IPS DF 6.9 (cell line): Measurements from ENCODE around the gene CCDC85C.

Experiments used
- DNase-seq: peaks from one replicate; pipeline ENCODE4 v3.0.0-alpha.2; 2013; ENCODE audit warnings: low read depth, low spot score
- H3K27ac ChIP-seq: one replicate; pipeline ENCODE4 v1.5.1; 2013; ENCODE audit warnings: low read length, control low read depth
- H3K27me3 ChIP-seq: 2 replicates; pipeline ENCODE4 v1.6.1; 2013; ENCODE audit warnings: mild to moderate bottlenecking, low read length; ENCODE audit not compliant: control insufficient read depth, insufficient read depth
- H3K36me3 ChIP-seq: 2 replicates; pipeline ENCODE4 v1.6.1; 2013; ENCODE audit warnings: low read length; ENCODE audit not compliant: control insufficient read depth, insufficient read depth
- H3K4me1 ChIP-seq: 2 replicates; pipeline ENCODE4 v1.6.1; 2013; ENCODE audit warnings: low read length; ENCODE audit not compliant: control insufficient read depth, insufficient read depth
- H3K4me3 ChIP-seq: 2 replicates; pipeline ENCODE4 v1.5.1; 2013; ENCODE audit warnings: mild to moderate bottlenecking, low read length
- H3K9me3 ChIP-seq: 2 replicates; pipeline ENCODE4 v1.6.1; 2013; ENCODE audit warnings: low read length, inconsistent platforms; ENCODE audit not compliant: control insufficient read depth, insufficient read depth
- WGBS: extraction: QIAGEN DNeasy Blood & Tissue Kit; methylation state at CpG from one replicate; pipeline ENCODE4 v1.1.7; 2013; ENCODE audit warnings: mixed read lengths, missing lambda C conversion rate; ENCODE audit not compliant: insufficient read length, insufficient coverage; 5-methylcytosine and 5-hydroxymethylcytosine counted together

CCDC85C gene

DNA sequence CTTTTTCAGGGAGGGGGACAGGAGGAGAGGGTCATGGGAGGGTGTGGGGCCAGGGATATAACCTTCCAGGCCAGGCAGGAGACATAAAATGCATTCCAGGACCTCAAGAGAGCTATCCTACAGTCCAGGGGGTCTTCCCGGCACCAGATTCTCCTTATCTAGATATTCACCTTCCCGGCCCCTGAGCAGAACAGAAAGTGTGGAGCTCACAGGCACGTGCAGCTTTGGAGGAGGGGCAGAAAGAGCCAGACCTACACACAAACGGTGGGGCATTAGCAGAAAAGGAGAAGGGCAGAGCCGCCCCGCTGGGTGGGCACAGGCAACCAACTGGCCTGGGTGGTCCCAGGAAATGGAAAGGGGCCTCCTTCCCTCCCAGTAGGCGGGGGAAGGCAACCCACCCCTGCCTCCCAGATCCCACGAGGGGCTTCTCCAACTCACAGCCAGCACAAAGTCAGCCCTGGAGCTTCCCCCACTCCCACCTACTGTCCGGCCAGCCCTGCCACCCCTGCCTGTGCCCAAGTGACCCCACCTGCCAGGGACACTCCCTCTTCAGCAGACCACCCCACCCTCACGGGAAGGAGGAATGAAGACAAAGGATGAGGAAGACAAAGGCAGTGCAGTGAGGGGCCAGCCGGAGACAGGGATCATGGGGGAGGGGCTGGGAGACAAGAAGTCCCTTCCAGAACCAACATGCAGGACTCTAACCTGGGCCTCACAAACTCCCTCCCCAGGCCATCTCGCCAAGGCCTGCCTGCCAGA is 33.3 kb downstream of the CCDC85C start:
- Histone ChIP-seq H3K9me3 (no peaks in the 10 kb centered on the region), H3K4me3 (no peak overlapping the region), H3K27me3 (no peaks in the 10 kb centered on the region), H3K27ac (no peak overlapping the region), H3K36me3 (no peaks in the 10 kb centered on the region), H3K4me1 (peaks cover 27% of the 10 kb centered on the region)
- no peak for DNase-seq
- WGBS = no CpG with 5 or more reads among the region's 12 CpGs

DNA sequence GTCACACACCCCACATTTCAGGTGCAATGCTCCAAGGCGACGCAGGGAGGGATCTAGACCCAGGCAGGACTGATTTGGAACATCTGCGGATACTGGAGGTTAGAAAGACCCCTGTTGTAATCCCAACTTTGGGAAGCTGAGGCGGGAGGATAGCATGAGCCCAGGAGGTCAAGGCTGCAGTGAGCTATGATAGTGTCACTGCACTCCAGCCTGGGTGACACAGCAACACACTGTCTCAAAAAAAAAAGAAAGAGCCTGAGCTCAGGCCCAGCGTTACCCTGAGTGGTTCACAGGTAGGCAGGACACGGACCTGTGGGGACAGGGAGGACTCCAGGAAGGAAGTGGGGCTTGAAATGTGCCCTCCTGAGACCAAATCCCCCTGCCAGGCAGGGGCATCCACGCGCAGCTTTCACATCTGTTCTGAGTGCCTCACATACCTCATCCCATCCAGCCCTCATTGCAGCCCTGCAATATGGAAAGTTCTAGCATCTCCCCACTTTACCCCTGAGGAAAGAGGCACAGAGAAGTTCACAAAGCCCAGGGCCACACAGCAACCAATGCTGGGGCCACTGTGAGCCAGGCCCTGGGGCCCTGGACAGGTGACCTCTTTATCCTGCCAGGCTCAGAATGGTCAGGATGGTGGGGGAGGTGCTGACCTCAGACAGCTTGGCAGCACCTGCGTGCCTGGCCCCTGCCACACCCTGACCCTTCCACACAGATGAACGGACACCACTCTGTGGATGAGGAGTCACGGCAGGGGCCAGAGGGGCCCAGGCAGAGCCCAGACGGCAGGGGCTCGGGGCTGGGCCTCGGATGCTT is 34.1 kb downstream of the CCDC85C start:
- Histone ChIP-seq H3K27ac (no peak overlapping the region), H3K4me1 (peaks cover 27% of the 10 kb centered on the region), H3K36me3 (no peaks in the 10 kb centered on the region), H3K9me3 (no peaks in the 10 kb centered on the region), H3K27me3 (no peaks in the 10 kb centered on the region), H3K4me3 (no peak overlapping the region)
- no CpG with 5 or more reads among the region's 14 CpGs for WGBS
- no peak for DNase-seq

DNA sequence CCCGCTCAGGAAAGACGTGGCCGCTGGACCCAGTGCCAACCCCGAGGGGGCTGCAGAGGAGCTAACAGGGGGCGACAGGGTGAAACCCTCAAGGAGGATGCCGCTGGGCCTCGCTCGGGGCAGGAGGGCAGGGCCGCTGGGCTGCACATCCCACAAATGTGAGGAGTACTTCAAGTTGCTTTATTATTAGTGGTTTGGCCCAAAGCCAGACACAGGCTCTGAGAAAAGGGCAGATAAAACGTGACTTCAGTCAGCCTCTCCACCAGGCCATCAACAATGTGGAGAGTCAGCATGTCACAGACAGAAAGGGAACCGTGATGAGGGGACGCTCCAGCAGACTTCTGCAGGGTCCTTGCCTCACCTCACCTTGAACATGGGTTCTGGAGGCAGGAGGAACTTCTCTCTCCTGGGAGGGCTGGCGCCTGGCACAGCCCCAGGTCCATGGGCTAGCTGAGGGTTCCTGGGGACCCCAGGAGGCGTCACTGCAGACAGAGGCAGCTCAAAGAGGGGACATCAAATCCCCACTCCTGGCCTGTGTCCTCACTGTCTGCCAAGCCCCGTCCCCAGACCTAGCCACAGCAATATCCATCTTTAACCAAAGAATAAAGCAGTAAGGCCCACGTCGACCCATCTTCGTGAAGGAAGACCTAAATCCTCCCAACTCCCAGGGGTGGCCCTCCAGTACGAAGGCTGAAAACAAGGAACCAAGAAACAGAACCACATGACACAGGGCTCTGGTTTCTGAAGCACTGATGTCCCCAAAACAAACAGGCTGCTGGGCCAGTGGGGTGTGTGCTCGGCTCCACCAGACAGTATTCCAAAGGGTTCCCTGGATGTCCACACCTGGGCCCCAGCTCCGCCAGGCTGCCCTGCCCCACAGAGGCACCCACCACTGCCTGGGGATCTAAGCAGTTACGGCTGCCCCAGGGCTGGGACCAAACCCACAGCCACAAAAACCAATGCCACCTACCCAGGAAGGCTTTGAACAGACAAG is 35.1 kb downstream of the CCDC85C start:
- no peaks in the 10 kb centered on the region for H3K36me3 ChIP-seq
- no peaks in the 10 kb centered on the region for H3K27me3 ChIP-seq
- H3K4me3 ChIP-seq = no peak overlapping the region
- no CpG with 5 or more reads among the region's 22 CpGs for WGBS
- DNase-seq = no peak
- H3K27ac ChIP-seq = no peak overlapping the region
- H3K4me1 ChIP-seq = peaks cover 22% of the 10 kb centered on the region
- no peaks in the 10 kb centered on the region for H3K9me3 ChIP-seq

DNA sequence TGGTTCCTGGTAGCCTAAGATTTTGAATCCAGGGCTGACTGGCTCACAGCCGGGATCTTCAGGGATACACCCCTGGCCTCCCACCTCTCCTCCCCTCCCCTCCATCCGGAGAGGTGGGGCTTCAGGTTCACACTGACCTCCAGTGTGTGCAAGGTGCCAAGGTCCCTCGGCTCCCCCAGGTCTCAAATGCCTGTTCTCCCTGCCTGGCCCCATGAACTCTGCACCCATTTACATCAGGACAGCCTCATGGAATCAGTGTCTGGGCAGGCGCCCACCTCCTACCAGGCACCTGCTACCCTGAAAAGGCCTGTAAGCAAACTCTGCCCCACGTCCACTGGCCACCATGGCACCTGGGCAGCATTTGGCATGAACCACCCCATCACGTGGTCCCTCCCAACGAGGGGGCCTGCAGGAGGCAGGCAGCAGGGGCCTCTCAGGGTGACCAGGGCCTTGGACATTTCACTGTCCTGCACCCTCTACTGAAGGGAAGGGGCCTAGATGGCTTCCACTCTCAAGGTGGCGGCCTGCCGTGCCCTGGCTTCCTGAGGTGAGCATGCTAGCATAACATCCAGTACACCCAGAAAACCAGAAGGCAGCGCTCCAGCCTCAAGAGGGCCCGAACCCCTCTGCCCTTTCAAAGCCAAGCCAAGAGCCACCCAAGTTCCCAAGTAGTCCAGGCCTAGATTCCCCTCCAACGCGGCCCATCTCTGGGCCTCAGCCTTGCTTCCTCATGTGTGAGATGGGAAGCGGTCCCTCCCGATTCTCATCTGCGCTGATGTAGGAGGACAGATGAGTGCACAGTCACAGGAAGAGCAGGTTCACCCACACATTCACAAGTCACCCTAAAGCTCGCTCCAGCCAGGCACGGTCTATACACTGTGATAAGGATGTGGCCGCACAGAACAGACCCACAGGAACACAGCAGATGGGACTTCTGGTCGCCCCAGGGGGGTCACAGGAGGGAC is 37.3 kb downstream of the CCDC85C start:
- no peak overlapping the region for H3K4me3 ChIP-seq
- no peak overlapping the region for H3K27ac ChIP-seq
- H3K9me3 ChIP-seq = no peaks in the 10 kb centered on the region
- H3K27me3 ChIP-seq = no peaks in the 10 kb centered on the region
- H3K4me1 ChIP-seq = peaks cover 26% of the 10 kb centered on the region
- WGBS = no CpG with 5 or more reads among the region's 20 CpGs
- H3K36me3 ChIP-seq = no peaks in the 10 kb centered on the region
- DNase-seq = no peak

DNA sequence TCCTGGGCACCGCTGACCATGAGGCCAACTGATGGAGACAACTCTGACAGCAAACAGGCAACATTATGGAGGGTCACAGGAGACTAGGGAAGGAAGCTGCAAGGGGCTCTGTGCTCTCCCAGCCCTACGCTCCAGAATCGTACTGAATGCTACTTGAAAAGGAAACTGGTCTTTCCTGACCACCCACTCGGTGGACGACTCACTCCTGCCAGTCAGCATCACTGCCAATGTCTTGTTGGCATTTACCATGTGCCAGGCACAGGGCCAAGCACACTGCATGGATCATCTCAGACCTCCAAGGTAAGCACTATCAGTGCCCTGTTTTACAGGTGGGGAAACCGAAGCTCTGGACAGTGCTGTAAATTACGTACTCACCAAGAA is 38.0 kb downstream of the CCDC85C start:
- no peak overlapping the region for H3K4me3 ChIP-seq

DNA sequence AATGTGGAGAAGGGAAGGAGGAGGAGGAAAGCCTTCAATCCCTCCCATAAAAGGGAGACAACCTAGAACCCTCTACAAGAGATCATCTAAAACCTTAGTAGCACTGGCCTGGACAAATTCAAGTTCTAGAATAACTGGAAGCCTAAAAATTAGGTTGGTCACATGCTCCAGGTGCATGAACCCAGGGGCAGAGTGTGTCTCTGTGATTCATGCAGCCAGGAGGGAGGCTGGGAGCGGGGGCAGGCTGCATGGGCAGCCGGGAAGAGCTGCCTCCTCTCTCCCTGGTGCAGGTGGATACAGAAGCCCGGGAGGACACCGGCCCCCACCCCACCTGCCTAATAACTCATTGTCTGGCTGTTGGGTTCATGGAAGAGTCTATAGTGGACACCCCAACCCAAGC is 38.6 kb downstream of the CCDC85C start:
- Histone ChIP-seq H3K4me1 (peaks cover 23% of the 10 kb centered on the region), H3K36me3 (no peaks in the 10 kb centered on the region), H3K9me3 (no peaks in the 10 kb centered on the region), H3K27ac (no peak overlapping the region), H3K27me3 (no peaks in the 10 kb centered on the region), H3K4me3 (no peak overlapping the region)
- no peak for DNase-seq
- WGBS = no CpG with 5 or more reads among the region's 4 CpGs

More for the DNA sequence above, 38.0 kb downstream of the CCDC85C start:
- Histone ChIP-seq H3K27me3 (no peaks in the 10 kb centered on the region), H3K9me3 (no peaks in the 10 kb centered on the region), H3K4me1 (peaks cover 24% of the 10 kb centered on the region), H3K27ac (no peak overlapping the region), H3K36me3 (no peaks in the 10 kb centered on the region)
- no CpG with 5 or more reads among the region's 7 CpGs for WGBS
- DNase-seq = no peak

DNA sequence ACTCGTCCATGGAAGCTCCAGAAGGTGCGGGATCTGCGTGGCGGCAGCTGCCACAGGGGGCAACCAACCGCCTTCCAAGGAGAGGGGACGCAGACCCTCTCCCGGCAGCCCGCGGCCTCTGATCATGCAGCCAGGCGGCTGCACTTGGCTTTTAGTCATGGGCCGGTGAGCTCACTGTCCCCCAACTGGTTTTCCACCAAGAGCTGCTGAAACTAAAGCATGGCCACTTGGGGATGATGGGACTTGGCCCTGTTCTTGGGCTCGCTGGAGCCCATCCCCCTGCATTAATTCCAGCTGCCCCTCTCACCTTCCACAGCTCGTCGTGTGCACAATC is 39.1 kb downstream of the CCDC85C start:
- Histone ChIP-seq H3K4me3 (no peak overlapping the region), H3K27ac (no peak overlapping the region), H3K36me3 (no peaks in the 10 kb centered on the region), H3K4me1 (peaks cover 19% of the 10 kb centered on the region), H3K9me3 (no peaks in the 10 kb centered on the region), H3K27me3 (no peaks in the 10 kb centered on the region)
- no CpG with 5 or more reads among the region's 14 CpGs for WGBS
- DNase-seq = no peak

DNA sequence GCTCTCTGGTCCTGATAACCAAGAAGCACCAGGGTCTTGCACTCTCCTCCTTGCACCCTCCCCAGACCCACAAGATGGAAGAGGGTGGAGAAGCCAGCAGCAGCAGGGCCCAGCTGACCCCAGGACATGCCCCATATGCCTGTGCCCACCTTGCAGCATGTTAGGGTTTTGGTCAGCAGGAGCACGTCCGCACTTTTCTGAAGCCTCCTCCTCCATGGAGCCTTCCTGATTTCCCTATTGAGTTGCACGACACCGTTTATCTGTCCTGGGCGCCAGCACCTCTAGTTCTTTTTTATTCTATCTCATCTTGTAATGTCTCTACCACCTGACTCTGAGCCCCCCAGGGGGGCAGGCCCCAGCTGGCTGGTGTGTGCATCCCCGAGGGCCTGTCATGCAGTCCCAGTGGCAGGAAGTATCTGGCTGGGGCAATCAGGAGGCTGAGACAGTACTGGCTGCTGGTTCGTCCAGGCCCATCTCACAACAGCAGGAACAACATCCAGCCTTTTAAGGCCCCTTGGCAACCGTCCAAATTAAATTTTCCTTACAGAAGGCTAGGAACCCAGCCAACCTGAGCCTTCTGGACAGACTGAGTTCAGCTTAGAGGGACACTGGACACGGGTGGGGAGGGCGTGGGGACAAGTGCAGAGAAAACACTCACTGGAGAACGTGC is 39.6 kb downstream of the CCDC85C start:
- Histone ChIP-seq H3K27ac (no peak overlapping the region), H3K4me1 (peaks cover 17% of the 10 kb centered on the region), H3K27me3 (no peaks in the 10 kb centered on the region), H3K36me3 (no peaks in the 10 kb centered on the region), H3K9me3 (no peaks in the 10 kb centered on the region), H3K4me3 (no peak overlapping the region)
- whole genome bisulfite sequencing = no CpG with 5 or more reads among the region's 11 CpGs
- no peak for DNase-seq

DNA sequence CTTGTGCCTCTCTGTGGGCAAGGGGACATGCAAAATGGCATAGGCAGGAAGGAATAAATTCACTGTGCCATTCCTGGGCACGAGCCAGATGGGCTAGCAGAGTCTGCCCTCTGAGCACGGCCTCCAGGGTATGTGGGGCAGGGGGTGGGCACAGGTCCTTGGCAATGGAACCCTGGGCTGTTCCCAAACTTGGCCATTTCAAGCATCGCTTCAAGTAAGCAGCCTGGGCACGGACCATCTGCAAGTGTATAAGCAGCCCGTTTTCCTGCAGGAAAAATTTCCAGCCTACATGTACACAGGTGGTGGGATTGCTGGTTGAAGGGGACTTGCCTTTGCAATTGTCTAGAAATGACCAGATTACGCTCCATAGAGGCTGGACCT is 40.3 kb downstream of the CCDC85C start:
- no peaks in the 10 kb centered on the region for H3K36me3 ChIP-seq
- no peak for DNase-seq
- no peak overlapping the region for H3K27ac ChIP-seq
- no peaks in the 10 kb centered on the region for H3K27me3 ChIP-seq
- WGBS = no CpG with 5 or more reads among the region's 6 CpGs
- H3K4me1 ChIP-seq = peaks cover 15% of the 10 kb centered on the region
- H3K9me3 ChIP-seq = no peaks in the 10 kb centered on the region
- no peak overlapping the region for H3K4me3 ChIP-seq
